ENCODE results near the gene FNIP1.
A peak's percentile ranks its signal among the peaks of the same experiment; 100 is the strongest.
"Not testable (repeated sequence)": the region's sequence is repeated elsewhere in the genome, so short reads cannot be mapped to it uniquely, and the experiment has no call there.

FNIP1 gene

GRCh38 chr5:131595088-131596033 lies 201.5 kb downstream of the FNIP1 start:
- DNase-seq, result peak; percentile 14

GRCh38 chr5:131593921-131594320 lies 202.9 kb downstream of the FNIP1 start:
- no peak for DNase-seq

- DNase-seq, result not testable (repeated sequence)
Measured at GRCh38 chr5:131593436-131593835, 203.4 kb downstream of the FNIP1 start.
